Embryonic facial prominence (tissue), 1 donor: ENCODE results near the gene LPP.

Source experiments
- DNase-seq: peaks from one replicate; pipeline ENCODE4 v3.0.0-alpha.2; 2016; ENCODE audit errors: extremely low spot score

Gene LPP

GRCh38 chr3:188169830-188170455, 16.0 kb downstream of the LPP start:
- no peak for DNase-seq

- DNase-seq = no peak
Measured at GRCh38 chr3:188170461-188171459, 16.8 kb downstream of the LPP start.

GRCh38 chr3:188171682-188172467, 17.9 kb downstream of the LPP start:
- no peak for DNase-seq

DNA sequence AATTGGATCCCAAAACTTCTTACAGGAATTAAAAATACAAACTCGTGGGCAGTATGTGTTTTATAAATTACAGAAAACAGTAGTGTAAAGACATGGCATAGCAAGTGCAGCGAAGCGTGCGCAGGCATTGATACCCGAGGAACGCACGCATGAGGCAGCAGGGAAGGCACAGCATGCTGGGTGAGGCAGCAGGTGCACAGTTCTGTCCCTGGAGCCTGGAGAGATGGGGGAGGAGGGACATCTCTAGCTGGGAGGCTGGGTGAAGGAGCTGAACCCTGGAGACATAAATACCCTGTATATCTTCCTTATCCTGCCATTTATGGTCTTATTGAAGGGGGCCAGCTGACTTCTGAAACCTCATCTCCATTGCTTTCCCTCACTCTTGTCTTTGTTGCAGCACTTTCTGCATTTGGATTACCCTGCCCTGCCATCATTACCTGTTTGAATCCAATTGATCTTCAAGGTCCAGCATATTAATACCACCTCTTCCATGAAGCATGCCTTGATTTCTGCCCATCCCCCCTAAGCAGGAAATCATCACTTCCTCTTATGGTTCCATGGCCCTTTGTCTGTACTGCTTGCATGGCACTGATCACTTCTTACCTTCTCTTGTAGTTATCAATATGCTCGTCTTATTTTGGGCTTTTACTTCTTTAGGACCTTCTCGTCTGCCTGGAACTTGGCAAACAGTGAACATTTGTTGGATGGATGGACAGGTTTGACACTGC, 20.5 kb downstream of the LPP start:
- DNase-seq = no peak

DNA sequence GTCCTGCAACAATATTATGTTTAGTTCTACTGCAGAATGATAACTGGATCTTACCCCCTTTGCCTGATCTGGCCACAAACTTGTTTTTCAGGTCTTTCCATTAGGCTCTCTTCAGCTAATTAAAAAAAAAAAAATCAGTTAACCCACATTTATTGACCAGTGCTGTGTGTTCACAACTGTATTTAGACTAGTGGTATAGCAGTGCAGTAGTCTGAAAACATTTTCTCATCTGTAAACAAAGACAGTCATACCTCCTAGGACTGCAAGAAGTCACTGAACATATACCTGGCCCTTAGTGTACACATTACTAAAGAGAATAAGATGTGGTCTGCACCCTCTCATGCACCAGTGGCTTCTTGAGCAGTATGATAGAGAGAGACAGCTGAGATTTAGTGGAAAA, 22.5 kb downstream of the LPP start:
- no peak for DNase-seq

- no peak for DNase-seq
Measured at GRCh38 chr3:188176884-188177283, 22.9 kb downstream of the LPP start.

GRCh38 chr3:188177721-188178120, 23.8 kb downstream of the LPP start:
- no peak for DNase-seq

DNA sequence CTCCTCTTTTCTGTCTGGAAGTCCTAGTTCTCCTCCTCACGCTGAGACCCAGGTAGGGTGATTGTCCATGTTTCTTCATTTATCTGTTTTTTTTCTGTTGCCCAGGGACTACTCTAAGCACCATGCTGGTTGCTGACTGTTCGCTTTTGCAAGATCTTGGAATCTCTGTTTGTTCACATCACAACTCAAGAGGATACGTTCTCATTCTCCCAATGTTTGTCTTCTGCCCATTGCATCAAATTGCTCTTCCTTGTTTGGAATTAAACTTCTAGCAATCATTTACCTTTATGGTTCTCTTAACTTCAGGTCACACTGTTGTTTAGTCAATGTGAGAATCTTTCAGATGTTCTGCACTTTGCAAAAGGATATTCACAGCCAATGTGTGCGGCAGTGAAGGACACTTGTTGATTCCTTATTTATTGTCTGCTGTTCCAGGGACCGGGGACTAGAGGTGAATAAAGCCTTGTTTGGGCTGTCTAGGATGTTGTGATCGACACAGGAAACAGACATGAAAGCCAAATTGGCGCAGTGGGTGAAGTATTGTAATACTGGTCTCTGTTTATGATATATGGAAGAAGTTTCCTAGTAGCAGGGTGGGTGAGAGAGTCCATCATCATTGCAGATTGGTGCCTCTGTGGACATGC, 24.5 kb downstream of the LPP start:
- no peak for DNase-seq

- peak; percentile 37 for DNase-seq
Measured at GRCh38 chr3:188179006-188179966, 25.3 kb downstream of the LPP start.

GRCh38 chr3:188180114-188180513, 26.2 kb downstream of the LPP start:
- no peak for DNase-seq

- DNase-seq = no peak
Measured at GRCh38 chr3:188183452-188183851, 29.5 kb downstream of the LPP start.

GRCh38 chr3:188184160-188184559, 30.2 kb downstream of the LPP start:
- no peak for DNase-seq

DNA sequence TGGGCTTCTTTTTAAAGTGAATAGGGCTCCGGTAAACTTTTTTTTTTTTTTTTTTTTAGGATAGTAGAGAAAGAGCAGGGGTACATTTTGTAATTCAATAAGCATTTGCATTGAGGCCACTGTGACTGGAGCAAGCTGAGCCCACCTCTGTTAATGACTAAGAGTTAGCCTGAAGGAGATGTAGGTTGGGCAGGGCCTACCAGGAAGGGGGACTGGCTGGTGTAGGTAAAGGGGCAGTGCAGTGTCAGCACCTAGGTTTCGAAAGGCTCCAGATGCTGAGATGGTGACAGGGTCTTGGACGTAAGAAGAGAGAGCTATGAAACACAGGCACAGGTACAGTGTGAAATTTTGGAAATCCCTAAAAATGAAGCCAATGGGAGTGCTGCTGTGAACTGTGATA, 30.7 kb downstream of the LPP start:
- no peak for DNase-seq

- peak; percentile 22 for DNase-seq
Measured at GRCh38 chr3:188185717-188186251, 31.8 kb downstream of the LPP start.

- DNase-seq = no peak
Measured at GRCh38 chr3:188187053-188187452, 33.1 kb downstream of the LPP start.

- DNase-seq = no peak
Measured at GRCh38 chr3:188188911-188189310, 35.0 kb downstream of the LPP start.

GRCh38 chr3:188191460-188191859, 37.5 kb downstream of the LPP start:
- DNase-seq = no peak

DNA sequence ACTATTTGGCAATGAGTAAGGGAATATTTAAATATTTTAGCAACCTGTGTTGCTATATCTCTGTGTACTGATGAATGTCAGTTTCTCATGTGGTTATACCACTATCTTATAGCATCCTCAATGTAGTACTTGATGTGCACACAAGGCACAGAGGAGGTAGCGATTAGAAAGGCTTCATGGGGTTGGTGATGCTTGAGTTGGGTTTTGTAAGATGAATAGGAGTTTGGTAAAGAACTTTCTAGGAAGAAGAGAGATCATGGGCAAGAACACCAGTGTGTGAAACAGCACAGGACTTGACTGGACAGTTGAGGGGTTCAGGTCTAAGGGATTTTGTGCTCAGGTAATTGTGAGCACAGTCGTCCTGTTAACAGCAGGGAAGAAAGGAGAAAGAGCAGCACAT, 38.1 kb downstream of the LPP start:
- DNase-seq = no peak

DNA sequence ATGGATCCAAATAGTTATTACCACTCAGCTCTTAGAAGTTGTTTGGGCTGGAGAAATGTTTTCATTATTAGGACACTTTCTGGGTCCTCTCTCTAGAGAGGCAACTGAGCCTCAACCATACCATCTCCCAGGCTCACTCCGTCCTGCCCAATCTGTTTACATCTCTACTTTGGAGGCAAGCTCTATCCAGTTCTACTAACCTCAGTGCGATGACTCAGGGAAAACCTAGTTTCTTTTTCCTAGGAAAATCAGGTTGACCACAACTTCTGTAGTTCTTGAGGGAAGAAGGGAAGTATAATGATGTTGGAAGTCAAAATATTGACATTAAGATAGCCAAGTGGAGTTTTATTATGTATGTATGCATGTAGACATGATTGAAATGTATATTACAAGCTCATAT, 40.4 kb downstream of the LPP start:
- DNase-seq = no peak
